Right cardiac atrium (tissue), 5 donors: Measurements from ENCODE around the gene OCIAD2. TPM values are rescaled to one million over a fixed set of nuclear protein-coding genes. Genes with fewer than 3 reads are reported as not detected.
"Not testable (repeated sequence)": the region's sequence is repeated elsewhere in the genome, so short reads cannot be mapped to it uniquely, and the experiment has no call there.

ENCODE experiments used
- ATAC-seq, 2 donors: fragments of 200-7000 bp; cut with Tn5 transposase; one replicate each; pipeline versions ENCODE4 v1.8.0 to v1.9.1; 2020; ENCODE audit warnings: moderate library complexity in 2 of 2, mild to moderate bottlenecking in 1 of 2
- DNase-seq, 3 donors: peaks; one replicate each; pipeline ENCODE4 v3.0.0-alpha.2; 2020
- H3K27ac ChIP-seq: one replicate; pipeline ENCODE4 v1.5.1; 2013; ENCODE audit warnings: mild to moderate bottlenecking, low read length, control low read depth, moderate library complexity
- H3K27me3 ChIP-seq: one replicate; pipeline ENCODE4 v1.6.1; 2013; ENCODE audit not compliant: control insufficient read depth, insufficient read depth
- H3K4me1 ChIP-seq: one replicate; pipeline ENCODE4 v1.6.1; 2013; ENCODE audit warnings: low read length; ENCODE audit not compliant: control insufficient read depth, insufficient read depth
- H3K4me3 ChIP-seq: one replicate; pipeline ENCODE4 v1.5.1; 2013; ENCODE audit warnings: low read length, control low read depth
- H3K9me3 ChIP-seq: one replicate; pipeline ENCODE4 v1.6.1; 2013; ENCODE audit warnings: low read length; ENCODE audit not compliant: control insufficient read depth
- WGBS: extraction: QIAGEN DNeasy Blood & Tissue Kit; methylation state at CpG from one replicate; pipeline ENCODE4 v1.1.7; 2013; 5-methylcytosine and 5-hydroxymethylcytosine counted together
- intact Hi-C, 4 donors: fragments of 100-400 bp; cut with DNase I; formaldehyde crosslinking; loops; one replicate each; pipeline versions ENCODE4 v1.11.0 to v1.14.0; 2022 to 2023
- polyA plus RNA-seq: library from polyadenylated mRNA; stranded (reverse); fragments of 200-250 nt; gene quantifications from one replicate; pipeline ENCODE4 v1.2.3, GENCODE V29; 2013
- total RNA-seq, 4 donors: library from RNA; stranded (reverse); fragmentation: NEBNext Ultra II Directional; extraction: Animal tissue kit (Norgen Biotek cat#: 25700); gene quantifications; one replicate each; pipeline ENCODE4 v1.2.1, GENCODE V29; 2021
- donor health status: healthy with polysubstance abuse.
- donor health status: DM: no; HTN: yes; CAD: no.
- donor health status: DM: no; HTN: no; CAD: no.
- donor health status: DM: no; HTN: yes; CAD: no; lungs with severe emphysema.
- donor health status: DM: yes; HTN: yes; CAD: no.

OCIAD2 gene
- total and polyA plus RNA-seq, 5 donors: 12.5 to 21.4 (median 15.8) TPM

DNA sequence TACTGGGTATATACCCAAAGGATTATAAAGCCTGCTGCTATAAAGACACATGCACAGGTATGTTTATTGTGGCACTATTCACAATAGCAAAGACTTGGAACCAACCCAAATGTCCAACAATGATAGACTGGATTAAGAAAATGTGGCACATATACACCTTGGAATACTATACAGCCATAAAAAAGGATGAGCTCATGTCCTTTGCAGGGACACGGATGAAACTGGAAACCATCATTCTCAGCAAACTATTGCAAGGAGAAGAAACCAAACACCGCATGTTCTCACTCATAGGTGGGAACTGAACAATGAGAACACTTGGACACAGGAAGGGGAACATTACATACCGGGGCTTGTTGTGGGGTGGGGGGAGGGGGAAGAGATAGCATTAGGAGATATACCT, 16.8 kb downstream of the OCIAD2 start:
- H3K27me3 ChIP-seq, intact Hi-C loops, H3K27ac ChIP-seq, H3K4me3 ChIP-seq, H3K9me3 ChIP-seq, H3K4me1 ChIP-seq, DNase-seq, ATAC-seq: not testable (repeated sequence)
- 97% methylated on average over 3 of the region's 3 CpGs for WGBS

DNA sequence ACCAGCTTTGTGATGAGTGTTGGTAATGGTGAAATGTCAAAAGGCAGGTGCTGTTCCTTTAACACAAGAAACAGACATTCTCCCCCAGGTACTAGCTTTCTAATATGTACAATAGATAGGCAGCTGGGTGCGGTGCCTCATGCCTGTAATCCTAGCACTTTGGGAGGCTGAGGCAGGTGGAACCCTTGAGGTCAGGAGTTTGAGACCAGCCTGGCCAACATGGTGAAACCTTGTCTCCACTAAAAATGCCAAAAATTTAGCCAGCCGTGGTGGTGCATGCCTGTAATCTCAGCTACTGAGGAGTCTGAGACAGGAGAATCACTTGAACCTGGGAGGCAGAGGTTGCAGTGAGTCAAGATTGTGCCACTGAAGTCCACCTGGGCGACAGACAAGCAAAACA, 24.9 kb downstream of the OCIAD2 start:
- H3K4me1 ChIP-seq, DNase-seq, H3K27me3 ChIP-seq, ATAC-seq, H3K4me3 ChIP-seq, intact Hi-C loops, H3K27ac ChIP-seq, H3K9me3 ChIP-seq: not testable (repeated sequence)
- 84% methylated on average over 3 of the region's 3 CpGs for WGBS

DNA sequence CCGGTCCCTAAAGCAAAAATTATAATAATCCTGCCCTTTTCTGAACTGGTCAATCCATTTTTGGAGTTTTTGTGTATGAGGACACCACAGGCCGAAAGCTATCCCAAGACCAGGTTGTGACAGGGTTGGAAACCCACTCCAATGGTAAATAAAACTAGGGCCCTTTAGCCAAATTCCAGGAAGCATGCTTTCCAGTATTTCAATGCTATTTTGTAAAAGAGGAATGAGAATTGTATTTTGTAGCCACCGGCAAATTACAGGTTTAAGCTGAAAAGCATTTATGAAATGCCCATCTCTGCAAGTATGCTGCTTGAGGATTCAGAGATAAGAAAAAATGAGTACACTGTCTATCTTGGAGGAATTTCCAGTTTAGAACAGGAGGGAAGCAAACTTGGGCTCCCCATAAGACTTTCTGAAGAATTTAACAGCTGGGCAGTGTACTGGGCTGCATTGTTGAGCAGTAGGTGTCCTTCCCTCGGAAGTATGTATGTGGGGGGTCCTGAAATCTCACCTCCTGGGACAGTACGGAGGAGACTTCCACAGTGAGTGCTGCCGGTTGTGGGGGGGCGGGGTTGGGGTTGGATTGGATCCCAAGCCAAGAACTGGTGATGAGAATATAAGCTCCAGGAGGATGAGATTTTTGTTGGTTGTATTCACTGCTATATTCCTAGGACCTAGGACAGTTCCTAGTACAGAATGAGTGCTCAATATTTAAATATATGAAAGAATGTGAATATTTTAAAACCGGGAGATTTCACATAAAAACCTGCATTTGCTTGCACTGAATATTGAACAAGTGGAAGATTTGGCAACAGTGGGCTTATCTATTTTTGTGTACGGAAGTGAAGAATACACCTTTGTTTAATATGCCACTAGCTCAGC, 26.8 kb downstream of the OCIAD2 start:
- 60% methylated on average over 9 of the region's 9 CpGs for WGBS
- H3K9me3 ChIP-seq: no peaks in the 10 kb centered on the region
- ATAC-seq: no peak

DNA sequence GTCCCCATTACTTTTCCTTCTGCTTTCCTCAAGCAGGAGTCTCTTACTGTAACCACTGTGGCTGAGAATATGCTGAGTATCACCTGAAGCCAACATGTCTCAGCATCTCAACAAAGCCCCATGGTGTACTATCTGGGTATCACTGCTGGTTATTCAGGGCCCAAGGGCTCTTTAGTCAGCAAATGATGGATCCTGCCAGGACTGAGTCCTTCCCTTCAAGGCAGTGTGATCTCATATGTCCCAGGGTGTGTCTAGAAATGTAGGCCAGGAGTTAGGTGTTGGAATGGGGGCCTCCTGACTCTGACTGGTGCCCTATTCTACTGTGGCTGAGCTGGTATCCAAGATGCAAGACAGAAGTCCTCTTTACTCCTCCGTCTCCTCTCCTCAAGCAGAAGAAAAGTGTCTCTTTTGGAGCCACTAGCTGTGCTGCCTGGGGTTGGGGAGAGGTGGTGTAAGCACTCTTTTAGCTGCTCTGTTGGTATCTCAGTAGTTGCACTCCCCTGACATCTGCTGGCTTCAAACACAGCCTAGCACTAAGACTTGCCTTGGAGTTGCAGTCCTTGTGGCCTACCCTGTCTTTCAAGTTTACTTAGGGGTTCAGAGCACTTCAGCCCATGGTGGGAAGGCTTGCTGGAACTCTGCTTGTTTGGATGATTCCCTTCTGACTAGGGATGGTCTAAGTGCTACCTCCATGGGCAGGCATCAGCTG, 28.6 kb downstream of the OCIAD2 start:
- Histone ChIP-seq H3K4me3 (no peak overlapping the region), H3K27me3 (no peaks in the 10 kb centered on the region), H3K27ac (no peak overlapping the region), H3K9me3 (no peaks in the 10 kb centered on the region), H3K4me1 (no peaks in the 10 kb centered on the region)
- intact Hi-C loops: no loop called here
- DNase-seq (no peak), ATAC-seq (no peak)
- 92% methylated on average over 1 of the region's 1 CpG for WGBS

More for the DNA sequence above, 26.8 kb downstream of the OCIAD2 start:
- intact Hi-C loops: no loop called here
- Histone ChIP-seq H3K27ac (no peak overlapping the region), H3K4me3 (no peak overlapping the region), H3K4me1 (no peaks in the 10 kb centered on the region), H3K27me3 (no peaks in the 10 kb centered on the region)
- DNase-seq: no peak

DNA sequence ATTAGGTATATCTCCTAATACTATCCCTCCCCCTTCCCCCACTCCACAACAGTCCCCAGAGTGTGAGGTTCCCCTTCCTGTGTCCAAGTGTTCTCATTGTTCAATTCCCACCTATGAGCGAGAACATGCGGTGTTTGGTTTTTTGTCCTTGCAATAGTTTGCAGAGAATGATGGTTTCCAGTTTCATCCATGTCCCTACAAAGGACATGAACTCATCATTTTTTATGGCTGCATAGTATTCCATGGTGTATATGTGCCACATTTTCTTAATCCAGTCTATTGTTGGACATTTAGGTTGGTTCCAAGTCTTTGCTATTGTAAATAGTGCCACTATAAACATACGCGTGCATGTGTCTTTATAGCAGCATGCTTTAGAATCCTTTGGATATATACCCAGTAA, 41.9 kb downstream of the OCIAD2 start:
- WGBS: 97% methylated on average over 4 of the region's 4 CpGs
- H3K27ac ChIP-seq, H3K9me3 ChIP-seq, DNase-seq, ATAC-seq, H3K4me3 ChIP-seq, H3K4me1 ChIP-seq, H3K27me3 ChIP-seq, intact Hi-C loops: not testable (repeated sequence)

DNA sequence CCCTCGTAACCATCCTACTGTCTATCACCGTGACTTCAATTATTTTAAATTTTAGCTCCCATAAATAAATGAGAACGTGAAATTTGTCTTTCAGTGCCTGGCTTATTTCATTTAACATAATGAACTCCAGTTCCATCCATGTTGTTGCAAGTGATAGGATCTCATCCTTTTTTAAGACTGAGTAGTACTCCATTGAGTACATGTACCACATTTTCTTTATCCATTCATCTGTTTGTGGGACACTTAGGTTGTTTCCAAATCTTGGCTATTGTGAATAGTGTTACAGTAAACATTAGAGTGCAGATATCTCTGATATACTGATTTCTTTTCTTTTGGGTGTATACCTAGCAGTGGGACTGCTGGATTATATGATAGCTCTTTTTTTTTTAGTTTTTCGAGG, 42.8 kb downstream of the OCIAD2 start:
- H3K9me3 ChIP-seq: no peaks in the 10 kb centered on the region
- DNase-seq: no peak
- no peaks in the 10 kb centered on the region for H3K27me3 ChIP-seq
- H3K27ac ChIP-seq: no peak overlapping the region
- 90% methylated on average over 4 of the region's 4 CpGs for WGBS
- intact Hi-C loops: no loop called here
- H3K4me1 ChIP-seq: no peaks in the 10 kb centered on the region
- no peak for ATAC-seq
- H3K4me3 ChIP-seq: no peak overlapping the region

DNA sequence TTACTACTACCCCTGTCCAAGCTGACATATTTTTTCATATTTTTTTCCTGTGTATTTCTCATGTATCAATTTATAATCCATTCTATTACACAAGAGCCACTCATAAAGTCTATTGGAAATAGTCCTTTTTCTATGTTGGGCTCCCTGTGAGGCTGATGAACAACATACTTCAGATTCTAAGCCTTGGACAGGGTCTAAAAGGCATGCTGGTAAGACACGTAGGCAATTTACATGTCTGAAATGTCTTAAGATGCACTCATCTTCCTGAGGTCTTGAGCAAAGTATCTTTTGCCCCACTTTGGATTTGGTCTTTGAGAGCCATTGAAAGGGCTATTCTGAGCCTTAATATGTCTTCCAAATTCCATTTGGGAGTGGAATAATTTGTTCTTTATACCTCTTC, 43.9 kb downstream of the OCIAD2 start:
- intact Hi-C loops: no loop called here
- Histone ChIP-seq H3K27ac (no peak overlapping the region), H3K9me3 (no peaks in the 10 kb centered on the region), H3K27me3 (no peaks in the 10 kb centered on the region), H3K4me3 (no peak overlapping the region), H3K4me1 (no peaks in the 10 kb centered on the region)
- ATAC-seq (no peak), DNase-seq (no peak)
- 66% methylated on average over 1 of the region's 1 CpG for WGBS

DNA sequence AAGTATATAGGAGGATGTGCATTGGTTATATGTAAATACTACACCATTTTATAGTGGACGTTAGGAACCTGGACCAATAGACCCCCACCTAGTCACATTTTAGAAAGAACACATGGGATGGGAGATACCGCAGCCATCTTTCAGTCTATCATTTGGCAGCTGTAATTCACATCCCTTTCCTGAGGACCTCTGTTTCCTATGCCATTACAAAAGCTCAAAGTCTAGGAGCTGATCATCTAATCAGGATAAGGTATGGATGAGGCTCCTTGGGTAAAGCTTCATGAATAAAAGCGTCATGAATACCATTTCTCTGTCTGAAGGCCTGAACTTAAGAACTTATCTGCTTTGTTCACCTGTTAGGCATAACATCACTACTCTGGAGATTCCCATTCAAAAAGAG, 44.5 kb downstream of the OCIAD2 start:
- no peak for DNase-seq
- H3K4me1 ChIP-seq: no peaks in the 10 kb centered on the region
- H3K27ac ChIP-seq: no peak overlapping the region
- no peak for ATAC-seq
- intact Hi-C loops: no loop called here
- no peaks in the 10 kb centered on the region for H3K9me3 ChIP-seq
- no peaks in the 10 kb centered on the region for H3K27me3 ChIP-seq
- no peak overlapping the region for H3K4me3 ChIP-seq
- WGBS: 85% methylated on average over 3 of the region's 3 CpGs

DNA sequence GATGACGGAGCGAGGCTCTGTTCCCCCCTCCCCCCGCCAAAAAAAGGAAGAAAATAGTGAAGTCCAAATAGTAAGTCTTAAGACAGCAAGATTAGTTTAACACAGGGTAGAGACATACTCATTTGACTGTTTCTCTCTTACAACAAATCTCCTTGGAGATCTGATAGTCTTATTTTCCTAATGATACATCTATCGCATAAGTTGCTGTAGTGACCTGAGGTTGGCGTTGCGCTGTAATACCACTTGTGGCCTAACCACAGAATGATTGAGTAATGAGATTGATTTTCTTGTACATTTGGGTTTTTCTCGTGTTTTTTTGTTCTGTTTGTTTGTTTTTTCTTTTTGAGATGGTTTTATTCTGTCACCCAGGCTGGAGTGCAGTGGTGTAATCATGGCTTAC, 48.4 kb downstream of the OCIAD2 start:
- no peaks in the 10 kb centered on the region for H3K4me1 ChIP-seq
- no peak overlapping the region for H3K27ac ChIP-seq
- no peak overlapping the region for H3K4me3 ChIP-seq
- WGBS: 93% methylated on average over 7 of the region's 7 CpGs
- no peaks in the 10 kb centered on the region for H3K27me3 ChIP-seq
- ATAC-seq (no peak), DNase-seq (no peak)
- no peaks in the 10 kb centered on the region for H3K9me3 ChIP-seq
- intact Hi-C loops: no loop called here

DNA sequence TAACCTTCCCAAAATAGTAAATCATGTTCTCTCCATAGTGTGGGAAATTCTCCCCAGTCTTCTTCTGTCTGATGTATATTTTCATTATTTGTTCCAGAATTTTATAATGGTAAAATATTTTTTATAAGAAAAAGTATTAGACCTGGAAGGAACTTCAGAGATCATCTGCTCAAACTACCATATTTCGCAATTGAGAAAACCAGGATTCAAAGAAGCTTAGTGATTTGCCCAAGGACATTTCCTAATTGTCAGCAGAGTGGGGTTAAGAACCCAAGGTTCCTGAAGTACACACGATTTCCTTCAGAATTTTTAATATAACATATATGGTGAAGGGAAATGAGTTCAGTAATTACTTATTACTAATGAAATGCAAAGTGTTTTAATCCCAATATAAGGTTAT, 51.6 kb downstream of the OCIAD2 start:
- ATAC-seq (no peak), DNase-seq (no peak)
- Histone ChIP-seq H3K9me3 (no peaks in the 10 kb centered on the region), H3K4me1 (no peaks in the 10 kb centered on the region), H3K27me3 (no peaks in the 10 kb centered on the region), H3K27ac (no peak overlapping the region), H3K4me3 (no peak overlapping the region)
- 83% methylated on average over 2 of the region's 2 CpGs for WGBS
- intact Hi-C loops: no loop called here

DNA sequence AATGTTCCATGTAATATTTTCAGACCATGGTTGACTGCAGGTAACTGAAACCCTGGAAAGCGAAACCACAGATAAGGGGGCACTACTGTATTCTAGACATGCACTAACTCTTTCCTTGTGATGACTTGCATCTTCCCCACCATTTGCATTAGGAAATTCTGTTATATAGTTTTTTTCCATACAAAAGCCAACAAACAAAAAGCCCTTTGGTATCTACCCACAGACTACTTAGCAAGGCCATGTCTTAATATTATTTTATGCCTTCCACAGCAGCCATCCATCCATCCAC, 52.2 kb downstream of the OCIAD2 start:
- DNase-seq (no peak), ATAC-seq (no peak)
- intact Hi-C loops: no loop called here
- Histone ChIP-seq H3K4me1 (no peaks in the 10 kb centered on the region), H3K9me3 (no peaks in the 10 kb centered on the region), H3K4me3 (no peak overlapping the region), H3K27ac (no peak overlapping the region), H3K27me3 (no peaks in the 10 kb centered on the region)
- WGBS: 98% methylated on average over 1 of the region's 1 CpG
